Tibial nerve (tissue), 4 donors: Measurements from ENCODE around the gene CD1E.

Experiments
- CTCF ChIP-seq, 5 experiments: fragments of 200-600 bp in 3 of 5; fragments of 450-650 bp in 2 of 5; sonication (generic) in 3 of 5; IDR thresholded peaks; one replicate each; pipeline ENCODE4 v1.5.1; 2016 to 2019; ENCODE audit warnings: antibody characterized with exemption in 5 of 5, mild to moderate bottlenecking in 3 of 5, moderate library complexity in 2 of 5
- EP300 ChIP-seq, 2 donors: sonication (generic); formaldehyde crosslinking; IDR thresholded peaks; one replicate each; pipeline ENCODE4 v1.6.1; 2017; ENCODE audit warnings: antibody characterized with exemption in 2 of 2, mild to moderate bottlenecking in 1 of 2
- POLR2A ChIP-seq, 2 donors: fragments of 450-650 bp; IDR thresholded peaks; one replicate each; pipeline ENCODE4 v1.6.1; 2017; ENCODE audit warnings: antibody characterized with exemption in 2 of 2, mild to moderate bottlenecking in 2 of 2, moderate library complexity in 2 of 2

DNA sequence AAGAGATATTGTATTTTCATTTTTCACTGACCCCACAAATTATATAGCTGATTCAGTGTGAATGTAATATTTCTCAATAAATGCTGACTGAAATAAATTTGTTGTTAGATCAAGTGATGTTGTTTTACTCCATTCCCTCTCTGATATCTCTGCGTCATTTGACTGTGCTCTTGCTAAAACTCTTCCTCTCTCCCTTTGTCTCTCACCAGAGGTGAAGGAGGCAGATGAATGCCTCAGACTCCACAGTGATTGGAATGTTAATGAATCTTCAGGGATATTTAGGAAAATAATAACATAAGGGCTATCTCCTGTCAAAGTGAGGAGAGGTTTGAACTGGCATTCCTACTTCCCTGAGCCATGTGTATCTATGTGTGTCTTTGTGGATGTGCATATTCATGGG is 3.7 kb downstream of the CD1E start:
- TF ChIP-seq CTCF (IDR thresholded peaks at IDR 0.05) (no peak), POLR2A (IDR thresholded peaks at IDR 0.05) (no peak), EP300 (IDR thresholded peaks at IDR 0.05) (no peak)
